Activated T-cell treated with anti-CD3 and anti-CD28 coated beads for 4 hours (primary cell): ENCODE measurements around the gene RBMS1.
A peak's percentile ranks its signal among the peaks of the same experiment; 100 is the strongest.

Source experiments
- DNase-seq: peaks from one replicate; pipeline ENCODE4 v3.0.0-alpha.2; 2020

Gene RBMS1

DNA sequence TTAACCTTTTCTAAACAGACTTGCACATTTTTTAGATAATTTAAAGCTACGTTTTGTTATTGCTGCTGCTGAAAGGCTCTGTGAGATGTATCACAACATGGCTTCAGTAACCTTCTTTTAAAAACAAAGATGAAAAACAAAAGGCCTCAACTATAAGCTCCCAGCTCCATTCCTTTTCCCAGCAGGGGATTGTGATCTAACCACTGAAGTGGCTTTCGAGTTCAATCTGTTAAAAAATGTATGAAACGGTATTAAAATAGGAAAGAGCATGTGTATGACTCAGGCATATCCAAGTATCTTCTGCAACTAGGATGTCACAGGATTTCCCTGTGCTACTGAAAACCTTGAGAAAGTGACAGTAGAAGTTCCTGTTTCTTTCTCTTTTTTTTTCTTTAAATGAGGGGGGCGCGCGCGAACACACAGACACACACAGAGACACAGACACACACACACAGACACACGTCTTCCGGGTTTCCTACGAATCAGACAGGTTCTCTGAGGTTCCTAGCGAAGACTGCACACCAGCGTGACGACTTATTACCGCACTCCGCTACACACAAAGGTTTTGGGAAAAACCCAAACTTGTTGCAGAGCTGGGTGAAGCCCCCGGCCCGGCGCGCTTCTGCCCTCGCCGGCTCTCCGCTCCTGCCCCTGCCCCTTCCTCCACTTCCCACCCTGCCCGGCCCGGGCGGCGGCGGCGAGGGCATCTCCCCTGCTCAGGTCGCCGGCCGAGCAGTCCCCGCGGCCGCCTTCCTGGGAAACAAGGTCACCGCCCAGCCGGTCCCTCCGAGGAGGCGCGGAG is 86.8 kb downstream of the RBMS1 start:
- peak; percentile 56 for DNase-seq

GRCh38 chr2:160405077-160405867 is 88.3 kb downstream of the RBMS1 start:
- DNase-seq: no peak

GRCh38 chr2:160402997-160403979 is 90.3 kb downstream of the RBMS1 start:
- DNase-seq: no peak

DNA sequence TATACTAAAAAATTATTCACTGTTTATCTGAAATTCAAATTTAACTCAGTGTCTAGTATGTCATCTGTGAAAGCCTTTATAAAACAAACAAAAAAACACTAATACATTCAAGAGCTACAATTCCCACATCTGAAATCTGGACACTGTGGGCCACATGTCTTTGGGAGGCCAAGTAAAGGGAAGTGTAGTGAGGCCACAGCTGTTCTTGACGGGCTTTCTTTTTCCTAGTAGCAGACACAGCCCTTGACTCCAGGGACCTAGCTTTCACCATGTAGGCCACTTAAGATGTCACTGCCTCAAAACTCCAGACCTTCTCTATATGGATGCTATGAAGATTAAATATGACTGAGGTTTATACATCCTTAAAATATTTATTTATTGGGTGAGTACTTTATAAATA is 91.1 kb downstream of the RBMS1 start:
- no peak for DNase-seq

DNA sequence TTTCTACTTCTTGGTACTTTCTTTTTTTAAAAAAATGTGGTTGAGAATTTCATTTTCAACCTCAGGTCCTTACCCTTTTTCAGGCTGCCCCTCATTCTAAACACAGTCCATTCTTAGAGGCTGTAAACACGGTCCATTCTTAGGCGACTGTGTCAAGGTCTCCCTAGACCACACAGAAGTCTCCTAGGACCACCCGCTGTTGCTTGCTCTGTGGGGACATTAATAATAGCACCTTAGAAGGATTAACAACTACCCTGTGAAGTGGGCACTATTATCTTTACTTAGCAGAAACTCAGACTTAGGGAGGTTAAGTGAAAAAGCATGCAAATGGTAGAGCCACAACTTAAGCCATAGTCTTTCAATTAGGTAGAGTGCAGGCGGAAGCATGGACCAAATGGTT is 91.7 kb downstream of the RBMS1 start:
- DNase-seq: no peak

DNA sequence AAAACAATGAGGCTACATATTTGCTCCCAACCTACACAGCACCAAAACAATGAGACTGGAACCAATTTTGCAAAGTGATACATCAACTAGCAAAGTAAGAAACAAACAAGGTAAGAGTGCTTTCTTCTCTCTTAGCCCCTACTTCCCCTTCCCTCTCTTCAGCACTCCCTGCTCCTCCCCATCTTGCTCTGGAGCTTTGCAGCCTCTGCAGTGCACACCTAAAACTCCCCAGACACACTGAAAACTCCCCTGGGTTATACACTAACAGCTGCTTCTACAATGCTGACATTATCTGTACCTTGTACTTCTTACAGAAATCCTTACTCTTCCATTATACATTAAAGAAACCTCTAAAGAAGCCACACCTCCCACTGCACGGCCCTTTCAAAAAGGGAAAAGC is 93.7 kb downstream of the RBMS1 start:
- DNase-seq: no peak

GRCh38 chr2:160397530-160397865 is 96.1 kb downstream of the RBMS1 start:
- DNase-seq: no peak

GRCh38 chr2:160394153-160394552 is 99.5 kb downstream of the RBMS1 start:
- DNase-seq: no peak

GRCh38 chr2:160392201-160392600 is 101.4 kb downstream of the RBMS1 start:
- DNase-seq: no peak

DNA sequence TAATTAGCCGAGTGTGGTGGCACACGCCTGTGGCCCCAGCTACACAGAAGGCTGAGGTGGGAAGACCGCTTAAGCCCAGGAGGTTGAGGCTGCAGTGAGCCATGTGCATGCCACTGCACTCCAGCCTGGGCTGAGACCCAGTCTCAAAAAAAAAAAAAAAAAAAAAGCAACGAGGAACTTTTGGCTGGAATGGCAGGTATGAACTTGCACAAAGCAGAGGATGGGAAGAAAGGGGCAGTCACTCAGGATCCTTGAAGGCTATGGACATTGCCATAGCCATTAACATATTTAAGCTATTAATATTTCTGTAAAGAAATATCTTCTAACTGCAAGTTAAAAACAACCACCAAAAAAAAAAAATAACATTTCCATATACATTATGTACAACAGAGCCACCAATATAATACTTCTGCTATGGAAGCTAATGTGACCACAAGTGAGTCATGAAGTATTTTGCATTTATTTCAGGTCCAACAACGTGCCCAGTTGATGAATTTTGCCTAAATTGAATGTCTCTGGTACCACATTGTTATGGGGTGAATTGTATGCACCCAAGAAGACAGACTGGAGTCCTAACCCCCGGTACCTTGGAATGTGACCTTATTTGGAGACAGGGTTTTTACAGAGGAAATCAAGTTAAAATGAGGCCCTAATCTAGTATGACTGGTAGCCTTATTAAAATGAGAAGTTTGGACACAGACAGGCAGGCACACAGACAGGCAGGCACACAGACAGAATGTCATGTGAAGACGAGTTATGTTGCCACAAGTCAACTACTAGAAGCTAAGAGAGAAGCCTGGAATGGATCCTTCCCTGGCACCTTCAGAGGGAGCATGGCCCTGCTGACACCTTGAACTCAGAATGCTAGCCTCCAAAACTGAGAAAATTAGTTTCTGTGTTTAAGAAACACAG is 102.8 kb downstream of the RBMS1 start:
- DNase-seq: no peak

DNA sequence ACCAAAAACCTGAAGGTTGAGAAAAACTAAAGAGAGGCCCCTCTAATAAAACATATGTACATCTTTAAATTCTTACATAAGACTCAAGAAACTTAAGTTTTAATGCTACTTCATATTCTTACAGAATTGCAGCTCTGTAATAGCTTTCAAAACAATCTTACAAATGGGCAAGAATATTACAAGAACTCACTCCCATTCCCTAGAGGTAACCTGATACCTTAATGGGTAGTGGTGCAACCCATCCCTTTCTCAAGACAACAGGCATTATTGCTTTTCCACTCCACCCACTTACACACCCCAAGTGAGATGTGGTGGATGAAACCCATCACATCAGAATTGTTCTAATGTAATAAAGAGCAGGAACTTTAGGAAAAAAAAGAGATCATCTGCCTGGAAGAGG is 103.7 kb downstream of the RBMS1 start:
- DNase-seq: no peak

DNA sequence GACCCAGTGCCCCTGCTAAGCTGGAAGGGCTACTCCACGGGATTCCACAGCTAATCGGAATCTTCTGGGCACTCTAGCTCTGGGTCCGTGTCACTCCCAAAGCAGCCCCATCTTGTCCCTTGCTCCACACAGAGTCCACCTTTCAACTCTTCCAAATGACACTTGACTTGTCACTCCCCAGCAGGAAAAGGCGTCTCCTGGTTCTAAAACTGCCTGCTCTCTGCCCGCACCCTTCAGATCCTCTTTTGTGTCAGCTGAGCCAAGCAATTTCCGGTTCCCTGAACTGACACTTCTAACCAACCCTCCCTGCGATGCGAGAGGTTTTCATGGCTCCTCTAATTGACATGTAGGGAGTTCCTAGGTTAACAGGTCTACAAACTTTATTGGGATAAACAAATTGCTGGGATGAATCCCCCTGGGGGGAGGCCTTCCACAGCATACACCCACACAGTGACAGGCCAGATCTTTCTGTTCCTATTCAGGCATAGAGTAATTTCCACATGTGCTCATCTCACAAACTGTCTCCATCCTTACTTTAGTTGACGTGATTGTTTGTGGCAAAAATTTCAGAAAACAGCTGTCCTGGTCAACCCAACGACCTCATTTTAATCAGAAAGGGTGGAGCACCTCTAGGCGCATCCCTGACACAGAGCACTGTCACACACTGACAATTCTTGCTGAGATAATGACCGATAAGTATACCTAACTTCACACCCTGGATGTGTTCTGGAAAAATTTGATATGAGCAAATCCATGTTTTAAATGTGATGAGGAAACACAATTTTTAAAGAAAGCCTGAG is 104.9 kb downstream of the RBMS1 start:
- DNase-seq: no peak

DNA sequence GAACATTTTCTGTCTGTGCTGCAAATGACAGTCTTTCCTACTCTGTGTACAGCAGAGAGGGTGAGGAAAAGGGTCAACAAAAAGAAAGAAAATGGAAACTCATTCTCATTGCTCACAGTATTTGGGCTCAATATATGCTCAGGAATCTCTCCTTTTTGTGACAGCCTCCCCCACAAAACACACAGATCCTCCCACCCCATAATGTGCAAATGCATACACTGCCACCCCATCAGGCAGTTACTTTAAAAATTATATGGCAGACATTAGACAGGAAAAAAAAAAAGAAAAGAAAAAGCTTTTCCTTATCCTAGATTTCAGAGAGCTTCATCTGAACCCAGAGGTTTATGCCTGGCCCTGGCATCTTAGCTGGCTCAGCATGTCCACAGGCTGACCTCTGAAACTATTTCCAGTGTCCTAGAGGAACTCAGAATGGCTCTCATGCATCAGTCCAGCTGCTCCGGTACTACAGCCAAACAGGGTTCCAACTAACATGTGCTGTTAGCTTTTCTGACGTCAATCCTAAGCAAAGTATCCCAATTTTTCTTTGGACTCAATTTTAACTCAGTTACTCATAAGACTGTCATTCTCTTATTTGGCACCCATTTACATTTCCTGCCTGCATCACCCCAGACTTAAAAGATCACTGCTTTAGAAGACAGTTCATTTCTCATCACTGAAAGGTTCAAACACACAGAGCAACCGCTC is 105.9 kb downstream of the RBMS1 start:
- no peak for DNase-seq

GRCh38 chr2:160384791-160385190 is 108.8 kb downstream of the RBMS1 start:
- DNase-seq: no peak

DNA sequence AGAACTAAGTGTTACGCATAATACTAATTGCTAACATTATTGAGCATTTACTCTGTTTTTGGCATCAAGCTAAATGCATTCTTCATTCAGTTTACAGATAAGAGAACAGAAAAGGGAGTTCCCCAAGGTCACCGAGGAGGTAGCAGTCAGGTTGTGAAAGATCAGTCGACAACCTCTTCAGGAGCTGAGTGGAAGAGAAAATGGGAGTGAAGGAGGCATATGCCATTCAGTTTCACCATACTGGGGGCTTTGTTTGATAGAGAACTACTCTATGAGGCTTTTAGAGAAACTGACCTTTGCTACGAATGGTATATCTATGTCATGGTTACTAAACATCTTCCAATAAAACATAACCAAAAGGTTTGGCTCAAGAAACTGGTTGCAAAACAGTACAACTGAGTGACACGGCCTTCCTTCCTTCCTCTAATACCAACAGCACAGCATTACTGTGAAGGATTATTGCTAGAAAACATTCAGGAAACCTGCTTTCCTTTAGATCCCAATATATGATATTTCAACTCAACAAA is 112.1 kb downstream of the RBMS1 start:
- no peak for DNase-seq

DNA sequence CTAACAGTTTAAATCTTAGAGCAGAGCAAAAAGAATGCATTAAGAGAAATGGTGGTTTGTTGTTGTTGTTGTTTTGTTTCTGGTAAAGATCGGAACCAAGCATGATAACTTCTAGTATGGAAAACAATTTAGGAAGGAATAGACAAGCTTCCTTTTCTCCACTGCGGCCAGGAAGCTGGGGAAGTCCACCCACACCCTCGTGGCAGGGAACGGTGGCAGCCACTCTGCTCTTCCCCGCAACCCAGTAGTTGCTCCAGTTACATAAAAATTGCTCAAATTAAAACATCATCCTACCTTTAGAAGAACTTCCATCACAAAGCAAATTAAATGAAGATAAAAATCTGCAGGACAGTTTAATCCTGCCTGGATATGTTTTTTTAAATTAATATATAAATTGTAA is 113.0 kb downstream of the RBMS1 start:
- no peak for DNase-seq

DNA sequence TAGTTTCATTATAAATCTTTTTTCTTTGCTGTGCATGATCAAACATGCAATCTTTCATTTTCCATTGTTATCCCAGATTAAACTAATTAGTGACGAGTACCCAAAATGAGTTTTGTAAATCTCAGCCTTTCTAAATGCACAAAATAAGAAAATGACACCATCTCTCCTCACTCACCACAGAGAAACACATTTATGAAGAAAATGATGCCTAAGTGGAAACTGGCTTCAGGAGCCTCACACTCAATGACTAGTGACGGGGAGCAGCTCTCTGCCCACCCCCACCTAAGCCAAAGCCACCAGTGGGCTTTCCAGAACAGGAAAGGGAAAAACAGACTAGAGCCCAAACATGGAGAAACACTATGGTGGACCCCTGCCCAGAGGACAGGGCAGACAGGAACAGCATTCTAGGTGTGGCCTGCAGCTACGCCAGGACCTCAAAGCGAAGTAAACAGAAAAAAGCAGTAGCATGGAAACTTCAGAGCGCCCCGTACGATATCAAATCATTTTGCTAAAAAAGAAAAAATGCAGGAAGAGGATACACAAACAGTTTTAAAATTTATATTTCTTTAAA is 113.5 kb downstream of the RBMS1 start:
- DNase-seq: no peak

DNA sequence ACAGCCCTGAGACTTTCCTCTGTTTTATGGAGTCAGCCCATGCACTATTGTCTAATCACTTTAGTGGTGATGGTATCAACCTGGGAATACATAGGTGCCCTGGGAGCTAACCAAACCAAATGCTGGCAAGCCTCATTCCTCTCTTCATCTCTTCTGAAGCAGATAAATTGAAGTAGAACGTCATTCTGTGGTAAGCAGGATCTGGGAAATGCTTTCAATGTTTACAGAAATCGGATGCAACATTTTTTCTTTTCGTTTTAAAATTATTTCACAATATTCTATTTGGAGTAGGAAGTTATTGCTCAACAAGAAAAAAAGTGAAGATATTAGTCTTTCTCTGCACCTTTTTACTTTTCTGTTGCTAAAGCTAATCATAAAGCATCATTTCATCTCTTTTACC is 114.2 kb downstream of the RBMS1 start:
- no peak for DNase-seq

- DNase-seq: no peak
Observed at GRCh38 chr2:160377204-160377995, 116.2 kb downstream of the RBMS1 start.
